ENCODE results near the gene NME1.

DNA sequence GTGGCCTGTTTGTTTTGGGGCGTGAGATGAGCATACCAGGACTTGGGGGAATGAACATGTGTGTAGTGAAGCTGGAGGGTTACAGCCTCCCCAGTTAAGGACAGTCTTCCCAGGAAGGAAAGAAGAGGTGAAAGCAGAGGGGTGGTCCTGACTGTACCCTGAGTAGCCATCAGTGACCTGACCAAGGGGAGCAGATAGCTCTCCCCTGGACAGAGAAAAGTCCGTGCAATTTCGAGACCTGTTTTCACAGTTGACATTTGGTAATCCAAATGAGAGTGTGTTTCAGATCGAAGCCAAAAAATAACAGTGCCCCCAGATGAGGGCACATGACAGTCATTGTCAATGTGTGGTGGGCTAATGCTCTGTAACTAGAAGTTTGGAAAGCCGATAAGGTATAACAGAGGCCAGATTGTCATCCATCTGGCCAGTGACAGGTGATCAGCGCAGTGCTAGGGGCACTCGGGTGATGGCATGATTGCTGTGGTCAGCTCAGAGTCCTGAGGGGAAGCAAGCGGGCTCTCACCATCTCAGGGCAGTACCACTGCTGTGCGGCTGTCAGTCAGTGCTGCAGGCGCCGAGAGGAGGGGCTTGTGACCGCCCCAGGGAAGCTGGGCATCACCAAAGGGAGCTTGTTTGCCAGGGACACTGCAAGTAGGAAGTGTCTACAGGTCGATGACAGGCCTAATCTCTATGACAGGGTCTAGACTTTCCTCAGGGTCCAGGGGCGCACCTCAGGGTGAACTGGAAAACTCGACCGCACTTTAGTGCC lies 11.7 kb downstream of the NME1 start:
- TF ChIP-seq POLR2AphosphoS5 (IDR thresholded peaks at IDR 0.05) (no peak), EP300 (IDR thresholded peaks at IDR 0.05; ENCODE audit: low read depth) (no peak), POLR2A (IDR thresholded peaks at IDR 0.05) (no peak)
- TF ChIP-seq, protein P1, sequence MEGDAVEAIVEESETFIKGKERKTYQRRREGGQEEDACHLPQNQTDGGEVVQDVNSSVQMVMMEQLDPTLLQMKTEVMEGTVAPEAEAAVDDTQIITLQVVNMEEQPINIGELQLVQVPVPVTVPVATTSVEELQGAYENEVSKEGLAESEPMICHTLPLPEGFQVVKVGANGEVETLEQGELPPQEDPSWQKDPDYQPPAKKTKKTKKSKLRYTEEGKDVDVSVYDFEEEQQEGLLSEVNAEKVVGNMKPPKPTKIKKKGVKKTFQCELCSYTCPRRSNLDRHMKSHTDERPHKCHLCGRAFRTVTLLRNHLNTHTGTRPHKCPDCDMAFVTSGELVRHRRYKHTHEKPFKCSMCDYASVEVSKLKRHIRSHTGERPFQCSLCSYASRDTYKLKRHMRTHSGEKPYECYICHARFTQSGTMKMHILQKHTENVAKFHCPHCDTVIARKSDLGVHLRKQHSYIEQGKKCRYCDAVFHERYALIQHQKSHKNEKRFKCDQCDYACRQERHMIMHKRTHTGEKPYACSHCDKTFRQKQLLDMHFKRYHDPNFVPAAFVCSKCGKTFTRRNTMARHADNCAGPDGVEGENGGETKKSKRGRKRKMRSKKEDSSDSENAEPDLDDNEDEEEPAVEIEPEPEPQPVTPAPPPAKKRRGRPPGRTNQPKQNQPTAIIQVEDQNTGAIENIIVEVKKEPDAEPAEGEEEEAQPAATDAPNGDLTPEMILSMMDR (IDR thresholded peaks at IDR 0.05), result no peak

Measured in transverse colon (tissue), 4 donors.